Measurements from ENCODE around the gene TMEM250.

DNA sequence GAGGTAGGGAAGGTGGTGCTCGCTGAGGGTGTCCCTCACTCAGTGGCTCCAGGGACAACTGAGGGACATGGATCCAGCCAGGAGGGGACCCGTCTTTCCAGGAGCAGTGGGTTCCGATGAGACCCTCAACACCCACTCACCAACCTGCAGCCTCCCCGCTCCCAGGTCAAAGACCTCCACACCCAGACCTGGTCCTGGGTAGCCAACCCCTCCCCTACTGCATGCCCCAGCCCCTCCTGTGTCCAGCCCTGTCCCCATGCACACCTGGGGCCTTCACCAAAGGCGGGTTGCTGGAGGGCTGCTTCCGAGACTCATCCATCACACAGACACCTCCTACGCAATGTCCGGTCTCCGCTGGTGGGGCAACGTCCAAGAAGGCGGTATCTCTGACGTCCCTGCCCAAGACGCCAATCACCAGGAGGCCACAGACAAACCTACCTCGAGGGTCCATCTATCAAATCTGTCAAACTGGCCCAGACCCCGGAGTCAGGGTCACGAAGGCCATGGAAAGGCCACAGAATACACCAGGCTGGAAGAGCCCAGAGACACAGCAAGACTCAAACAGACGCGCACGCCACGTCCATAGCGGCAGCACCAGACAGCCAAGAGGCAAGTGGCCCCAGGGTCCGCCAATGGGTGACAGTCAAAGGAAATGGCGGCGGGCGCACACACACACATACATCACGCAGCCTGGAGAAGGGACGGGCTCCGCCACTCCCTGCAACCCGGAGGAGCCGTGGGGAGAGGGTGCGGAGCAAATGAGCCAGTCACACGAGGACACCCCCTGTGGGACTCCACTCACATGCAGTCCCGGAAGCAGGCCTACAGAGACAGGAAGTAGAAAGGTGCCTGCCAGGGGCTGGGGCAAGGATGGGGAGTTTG lies 34.4 kb downstream of the TMEM250 start:
- no peak for TF ChIP-seq CTCF (IDR thresholded peaks at IDR 0.05; ENCODE audit: insufficient read depth, low read depth, low read length)
- TF ChIP-seq EZH2 (IDR thresholded peaks at IDR 0.05; ENCODE audit: insufficient read depth, low read length): no peak

All from astrocyte (in vitro differentiated cells and primary cell).